ENCODE data around the gene TCF25.
"Not testable (repeated sequence)": the region's sequence is repeated elsewhere in the genome, so short reads cannot be mapped to it uniquely, and the experiment has no call there.

The TCF25 gene, protein sequence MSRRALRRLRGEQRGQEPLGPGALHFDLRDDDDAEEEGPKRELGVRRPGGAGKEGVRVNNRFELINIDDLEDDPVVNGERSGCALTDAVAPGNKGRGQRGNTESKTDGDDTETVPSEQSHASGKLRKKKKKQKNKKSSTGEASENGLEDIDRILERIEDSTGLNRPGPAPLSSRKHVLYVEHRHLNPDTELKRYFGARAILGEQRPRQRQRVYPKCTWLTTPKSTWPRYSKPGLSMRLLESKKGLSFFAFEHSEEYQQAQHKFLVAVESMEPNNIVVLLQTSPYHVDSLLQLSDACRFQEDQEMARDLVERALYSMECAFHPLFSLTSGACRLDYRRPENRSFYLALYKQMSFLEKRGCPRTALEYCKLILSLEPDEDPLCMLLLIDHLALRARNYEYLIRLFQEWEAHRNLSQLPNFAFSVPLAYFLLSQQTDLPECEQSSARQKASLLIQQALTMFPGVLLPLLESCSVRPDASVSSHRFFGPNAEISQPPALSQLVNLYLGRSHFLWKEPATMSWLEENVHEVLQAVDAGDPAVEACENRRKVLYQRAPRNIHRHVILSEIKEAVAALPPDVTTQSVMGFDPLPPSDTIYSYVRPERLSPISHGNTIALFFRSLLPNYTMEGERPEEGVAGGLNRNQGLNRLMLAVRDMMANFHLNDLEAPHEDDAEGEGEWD

DNA sequence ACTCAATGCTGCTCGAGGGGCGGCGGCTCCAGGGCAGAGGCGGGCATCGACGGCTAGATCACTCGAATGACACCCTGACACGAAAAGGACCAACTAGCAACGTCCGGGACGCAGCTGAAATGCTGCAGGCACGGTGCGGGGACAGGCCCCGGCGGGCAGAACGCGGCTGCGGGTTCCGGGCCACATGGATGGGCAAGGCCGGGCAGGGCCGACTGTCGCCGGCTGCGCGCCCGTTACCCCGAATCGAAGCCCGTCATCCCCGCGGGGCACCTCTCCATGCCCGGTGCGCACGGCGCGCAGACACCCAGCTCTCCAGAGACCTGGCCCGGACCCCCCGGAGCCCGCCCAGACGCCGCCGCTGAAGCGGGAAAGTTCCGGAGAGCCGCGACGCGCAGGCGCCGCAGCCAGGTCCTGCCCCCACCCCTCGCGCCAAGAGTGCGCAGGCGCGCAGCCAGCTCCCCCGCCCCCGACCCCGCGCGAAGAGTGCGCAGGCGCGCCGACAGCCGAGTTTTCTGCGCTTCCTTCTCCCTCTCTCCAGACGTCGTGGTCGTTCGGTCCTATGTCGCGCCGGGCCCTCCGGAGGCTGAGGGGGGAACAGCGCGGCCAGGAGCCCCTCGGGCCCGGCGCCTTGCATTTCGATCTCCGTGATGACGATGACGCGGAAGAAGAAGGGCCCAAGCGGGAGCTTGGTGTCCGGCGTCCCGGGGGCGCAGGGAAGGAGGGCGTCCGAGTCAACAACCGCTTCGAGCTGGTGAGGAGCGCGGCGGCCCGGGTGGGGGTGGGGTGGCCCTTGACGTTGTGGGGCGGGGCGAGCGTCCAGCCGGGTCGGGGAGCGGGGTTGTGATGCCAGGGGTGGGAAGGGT is at the start of gene TCF25:
Gene TCF25 (plus strand): TSS at position 484 of the 863 bp plus-strand sequence. CDS start 76 bp downstream, at position 560.
- DNase-seq: peak in 1 of 2 experiments; percentile 59

DNA sequence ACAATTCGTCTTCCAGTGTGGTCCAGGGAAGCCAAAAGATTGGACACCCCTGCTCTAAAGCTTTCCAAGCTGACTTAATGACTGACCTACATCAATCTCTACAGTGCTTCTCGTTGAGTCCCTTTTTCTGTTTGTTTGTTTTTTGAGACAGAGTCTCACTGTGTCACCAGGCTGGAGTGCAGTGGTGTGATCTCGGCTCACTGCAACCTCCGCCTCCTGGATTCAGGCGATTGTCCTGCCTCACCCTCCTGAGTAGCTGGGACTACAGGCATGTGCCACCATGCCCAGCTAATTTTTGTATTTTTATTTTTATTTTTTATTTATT is 49.6 kb upstream of the TCF25 start:
- not testable (repeated sequence) for DNase-seq

DNA sequence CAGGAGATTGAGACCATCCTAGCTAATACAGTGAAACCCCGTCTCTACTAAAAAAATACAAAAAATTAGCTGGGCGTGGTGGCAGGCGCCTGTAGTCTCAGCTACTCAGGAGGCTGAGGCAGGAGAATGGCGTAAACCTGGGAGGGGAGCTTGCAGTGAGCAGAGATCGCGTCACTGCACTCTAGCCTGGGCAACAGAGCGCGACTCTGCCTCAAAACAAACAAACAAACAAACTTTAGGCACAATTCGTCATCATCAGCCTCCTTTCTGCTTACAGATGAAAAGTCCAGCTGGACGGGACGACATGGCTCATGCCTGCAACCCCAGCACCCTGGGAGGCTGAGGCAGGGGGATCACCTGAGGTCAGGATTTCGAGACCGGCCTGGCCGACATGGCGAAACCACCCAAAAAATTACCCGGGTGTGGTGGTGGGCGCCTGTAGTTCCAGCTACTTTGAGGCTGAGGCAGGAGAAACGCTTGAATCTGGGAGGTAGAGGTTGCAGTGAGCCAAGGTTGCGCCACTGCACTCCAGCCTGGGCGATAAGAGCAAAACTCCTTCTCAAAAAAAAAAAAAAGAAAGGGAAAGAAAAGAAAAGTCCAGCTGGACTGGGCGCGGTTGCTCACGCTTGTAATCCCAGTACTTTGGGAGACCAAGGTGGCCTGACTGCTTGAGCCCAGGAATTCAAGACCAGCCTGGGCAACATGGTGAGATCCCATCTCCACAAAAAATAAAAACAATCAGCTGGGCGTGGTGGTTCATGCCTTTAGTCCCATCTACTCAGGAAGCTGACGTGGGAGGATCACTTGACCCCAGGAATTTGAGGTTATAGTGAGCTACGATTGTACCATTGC is 46.6 kb upstream of the TCF25 start:
- DNase-seq: no peak

DNA sequence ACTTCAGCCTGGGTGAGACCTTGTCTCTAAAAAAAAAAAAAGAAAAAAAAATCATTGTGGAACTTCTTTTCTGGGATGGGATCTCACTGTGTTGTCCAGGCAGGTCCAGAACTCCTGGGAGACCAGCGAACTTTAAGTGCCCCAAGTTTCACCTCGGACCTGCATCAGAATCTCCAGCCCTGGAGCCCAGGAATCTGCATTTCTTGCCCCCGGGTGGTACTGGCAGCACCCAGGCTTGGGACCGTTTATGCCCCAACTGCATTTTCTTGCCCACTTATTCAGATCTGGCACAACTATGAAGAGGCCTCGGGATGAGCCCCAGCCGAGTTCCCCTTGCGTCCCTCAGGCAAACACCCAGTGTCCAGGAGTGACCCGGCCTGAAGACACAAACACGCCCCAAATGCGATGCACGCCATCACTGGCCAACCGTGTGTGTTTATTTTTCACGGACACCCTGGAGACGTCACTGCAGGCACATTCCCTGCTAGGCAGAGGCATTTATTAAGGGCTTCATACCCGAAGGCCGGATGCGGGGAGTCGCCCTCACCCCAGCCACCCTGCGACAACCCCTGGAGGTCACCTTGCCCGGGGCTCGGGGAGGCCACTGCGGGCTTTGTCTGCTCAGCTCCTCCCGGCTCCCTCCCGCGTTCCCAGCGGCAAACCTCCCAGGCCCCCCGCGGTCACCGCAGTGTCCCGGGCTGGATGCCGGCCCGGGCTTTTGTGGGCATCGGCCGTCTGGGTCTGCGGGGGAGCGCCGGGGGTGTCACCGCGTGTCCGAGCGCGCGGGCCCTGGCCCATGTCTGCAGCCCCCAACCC is 45.8 kb upstream of the TCF25 start:
- DNase-seq: no peak

DNA sequence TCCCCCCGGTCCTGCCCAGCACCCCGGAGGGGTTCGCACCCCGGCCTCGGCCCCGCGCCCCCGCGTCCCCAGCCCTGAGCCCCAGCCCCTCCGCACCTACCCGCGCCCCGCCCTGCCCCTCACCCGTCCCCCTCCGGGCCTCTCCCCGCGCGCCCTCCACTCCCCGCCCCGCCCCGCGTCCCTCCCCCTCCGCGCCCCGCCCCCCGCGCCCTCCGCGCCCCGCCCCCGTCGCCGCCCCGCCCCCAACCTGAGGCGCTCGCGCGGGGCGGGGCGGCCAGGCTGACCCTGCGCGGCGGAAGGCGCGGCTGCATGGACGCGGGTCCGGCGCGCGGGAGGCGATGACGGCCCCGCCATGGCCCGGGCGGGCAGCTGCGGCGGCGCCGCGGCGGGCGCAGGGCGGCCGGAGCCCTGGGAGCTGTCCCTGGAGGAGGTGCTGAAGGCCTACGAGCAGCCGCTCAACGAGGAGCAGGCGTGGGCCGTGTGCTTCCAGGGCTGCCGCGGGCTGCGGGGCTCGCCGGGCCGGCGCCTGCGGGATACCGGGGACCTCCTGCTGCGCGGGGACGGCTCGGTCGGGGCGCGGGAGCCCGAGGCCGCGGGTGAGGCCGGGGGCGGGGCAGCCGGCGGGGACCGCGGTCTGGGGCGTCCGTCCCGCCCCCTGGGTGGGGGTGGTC is 45.1 kb upstream of the TCF25 start, which contains the start of gene SPIRE2:
Gene SPIRE2 (plus strand): TSS at position 277 of the 671 bp plus-strand sequence. CDS start 76 bp downstream, at position 353.
- DNase-seq: no peak

DNA sequence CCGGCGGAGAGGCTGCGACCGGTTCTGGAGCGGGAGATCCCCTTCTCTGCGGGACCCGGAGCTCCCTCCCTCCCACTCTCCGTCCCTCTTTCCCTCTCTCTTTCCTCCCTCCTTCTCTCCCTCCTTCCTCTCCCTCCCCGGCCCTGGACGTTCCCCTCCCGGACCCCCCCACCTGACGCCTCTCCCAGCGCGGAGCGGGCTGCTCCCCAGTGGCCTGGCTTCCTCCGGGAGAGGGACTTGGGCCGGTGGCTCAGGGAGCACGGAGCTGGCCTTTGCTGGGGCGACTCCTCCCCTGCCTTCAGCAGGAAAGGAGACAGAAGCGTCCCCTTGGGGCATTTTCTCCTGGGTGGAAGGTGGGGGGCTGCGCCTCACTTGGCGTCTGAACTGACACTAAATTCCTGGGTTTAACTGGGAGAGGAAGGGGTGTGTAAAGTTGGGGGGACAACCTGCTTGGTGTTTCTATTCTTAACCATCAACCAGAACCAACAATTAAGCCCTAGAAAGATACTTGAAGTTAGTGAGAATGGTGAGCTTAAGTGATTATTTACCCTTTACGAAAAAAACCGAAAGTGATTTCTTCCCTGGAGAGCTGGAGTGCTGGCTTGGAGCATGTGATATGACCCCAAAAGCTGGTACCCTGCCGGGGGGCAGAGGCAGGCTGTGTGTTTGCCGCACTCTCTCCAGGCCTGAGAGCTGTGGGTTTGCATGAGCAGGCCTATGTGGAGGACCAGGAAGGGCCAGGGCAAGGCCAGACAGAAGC is 44.3 kb upstream of the TCF25 start:
- DNase-seq: no peak

DNA sequence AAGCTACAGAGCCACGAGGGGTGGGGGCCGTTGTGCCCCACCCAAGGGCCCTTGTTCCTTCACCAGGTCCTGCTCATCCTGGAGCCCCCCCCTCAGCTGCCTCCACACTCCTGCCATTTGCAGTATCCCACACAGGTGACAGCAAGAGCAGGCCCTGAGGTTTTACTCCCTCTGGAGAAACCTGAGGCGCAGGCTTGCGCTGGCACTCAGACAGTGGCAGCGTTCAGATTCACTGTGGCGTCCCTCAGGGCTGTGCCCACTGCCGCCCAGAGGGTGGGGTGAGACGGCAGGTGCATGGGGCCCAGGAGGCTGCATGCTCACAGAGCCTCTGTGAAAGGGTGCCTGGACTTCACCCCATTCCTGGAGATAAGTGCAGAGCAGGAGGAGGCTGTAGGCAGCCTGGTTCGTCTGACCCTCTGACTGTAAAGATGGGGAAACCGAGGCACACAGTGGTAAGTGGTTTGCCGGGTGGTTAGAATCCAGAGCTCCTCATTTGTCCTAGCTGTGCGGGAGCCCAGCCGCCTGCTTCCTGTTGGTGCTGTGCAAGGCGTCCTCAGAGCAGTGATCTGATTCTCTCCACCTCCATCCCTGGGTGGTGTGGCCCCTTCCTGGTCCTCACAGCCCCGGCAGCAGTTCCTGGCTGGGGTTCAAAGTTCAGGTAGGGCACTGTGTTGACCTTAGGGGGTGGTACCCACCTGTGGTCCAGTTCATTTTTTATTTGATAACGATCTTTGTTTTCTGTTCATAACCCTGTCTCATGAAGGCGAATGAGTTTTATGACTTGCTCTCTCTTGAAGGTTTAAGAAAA is 43.6 kb upstream of the TCF25 start:
- DNase-seq: no peak

DNA sequence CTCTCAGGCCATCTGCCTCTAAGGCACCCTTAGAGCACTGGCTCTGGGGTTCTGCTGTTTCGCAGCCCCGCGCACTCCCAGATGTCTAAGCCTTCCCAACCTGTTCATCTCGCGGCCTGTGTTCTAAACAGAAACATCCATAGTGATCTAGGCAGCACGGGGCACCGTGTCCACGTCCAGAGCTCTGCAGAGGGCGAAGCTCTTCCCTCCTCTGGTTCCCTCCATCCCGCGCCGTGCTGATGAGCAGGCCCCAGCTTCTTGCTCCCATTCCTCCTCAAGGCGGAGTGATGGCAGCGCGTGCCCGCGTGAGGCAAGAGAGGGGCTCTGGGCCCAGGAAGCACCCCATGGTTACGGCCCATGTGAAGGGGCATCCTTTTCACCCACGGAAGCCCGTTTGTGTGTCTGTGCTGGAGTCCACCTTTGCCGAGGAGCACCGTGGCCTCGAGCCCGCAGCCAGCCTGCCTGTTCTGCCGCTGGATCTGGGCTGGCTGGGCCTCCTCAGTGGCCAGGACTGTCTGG is 41.5 kb upstream of the TCF25 start:
- DNase-seq: no peak

DNA sequence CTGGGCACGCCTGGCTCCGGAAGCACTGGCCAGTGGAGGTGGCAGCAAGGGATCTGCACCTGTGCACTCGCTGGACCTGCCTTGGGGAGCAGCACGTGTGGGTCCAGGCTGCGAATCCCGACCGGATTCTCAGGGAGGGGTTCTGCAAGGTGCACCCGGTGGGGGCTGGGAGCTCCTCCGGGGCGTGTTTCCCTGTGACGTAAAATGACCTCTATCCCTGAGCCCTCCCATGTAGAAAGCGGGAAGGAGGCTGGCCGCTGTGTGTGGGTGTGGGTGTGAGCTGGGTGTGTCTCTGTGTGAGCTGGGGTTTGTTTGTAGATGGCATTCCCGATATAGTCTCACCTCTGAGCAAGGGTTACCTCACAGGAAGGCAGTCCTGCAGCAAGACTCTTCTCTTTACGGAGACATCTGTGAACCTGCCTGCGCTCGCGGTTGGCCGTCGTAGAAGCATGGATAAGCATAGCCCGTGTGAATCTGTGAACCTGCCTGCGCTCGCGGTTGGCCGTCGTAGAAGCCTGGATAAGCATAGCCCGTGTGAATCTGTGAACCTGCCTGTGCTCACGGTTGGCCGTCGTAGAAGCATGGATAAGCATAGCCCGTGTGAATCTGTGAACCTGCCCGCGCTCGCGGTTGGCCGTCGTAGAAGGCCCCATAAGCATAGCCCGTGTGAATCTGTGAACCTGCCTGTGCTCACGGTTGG is 39.6 kb upstream of the TCF25 start:
- DNase-seq: not testable (repeated sequence)

DNA sequence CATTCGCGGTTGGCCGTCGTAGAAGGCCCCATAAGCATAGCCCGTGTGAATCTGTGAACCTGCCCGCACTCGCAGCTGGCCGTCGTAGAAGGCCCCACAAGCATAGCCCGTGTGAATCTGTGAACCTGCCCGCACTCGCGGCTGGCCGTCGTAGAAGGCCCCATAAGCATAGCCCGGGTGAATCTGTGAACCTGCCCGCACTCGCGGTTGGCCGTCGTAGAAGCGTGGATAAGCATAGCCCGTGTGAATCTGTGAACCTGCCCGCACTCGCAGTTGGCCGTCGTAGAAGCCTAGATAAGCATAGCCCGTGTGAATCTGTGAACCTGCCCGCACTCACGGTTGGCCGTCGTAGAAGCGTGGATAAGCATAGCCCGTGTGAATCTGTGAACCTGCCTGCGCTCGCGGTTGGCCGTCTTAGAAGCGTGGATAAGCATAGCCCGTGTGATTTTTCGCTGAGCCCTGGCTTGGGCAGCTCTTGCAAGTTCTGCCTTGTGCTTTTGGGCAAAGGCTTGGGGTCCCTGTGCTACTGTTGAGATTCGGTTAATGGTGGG is 38.5 kb upstream of the TCF25 start:
- not testable (repeated sequence) for DNase-seq

DNA sequence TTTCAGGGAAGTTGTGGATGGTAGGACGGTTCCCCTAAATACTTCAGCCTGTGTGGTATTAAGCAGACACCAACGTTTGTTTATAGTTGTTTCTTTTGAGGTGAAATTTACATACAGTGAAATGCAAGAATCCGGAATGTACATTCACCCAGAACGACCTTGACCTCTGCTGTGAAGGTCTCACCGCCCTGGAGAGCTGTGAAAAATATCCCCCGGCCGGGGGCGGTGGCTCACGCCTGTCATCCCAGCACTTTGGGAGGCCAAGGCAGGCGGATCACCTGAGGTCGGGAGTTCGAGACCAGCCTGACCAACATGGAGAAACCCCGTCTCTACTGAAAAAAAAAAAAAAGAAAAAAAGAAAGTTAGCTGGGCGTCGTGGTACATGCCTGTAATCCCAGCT is 36.9 kb upstream of the TCF25 start:
- DNase-seq: not testable (repeated sequence)

DNA sequence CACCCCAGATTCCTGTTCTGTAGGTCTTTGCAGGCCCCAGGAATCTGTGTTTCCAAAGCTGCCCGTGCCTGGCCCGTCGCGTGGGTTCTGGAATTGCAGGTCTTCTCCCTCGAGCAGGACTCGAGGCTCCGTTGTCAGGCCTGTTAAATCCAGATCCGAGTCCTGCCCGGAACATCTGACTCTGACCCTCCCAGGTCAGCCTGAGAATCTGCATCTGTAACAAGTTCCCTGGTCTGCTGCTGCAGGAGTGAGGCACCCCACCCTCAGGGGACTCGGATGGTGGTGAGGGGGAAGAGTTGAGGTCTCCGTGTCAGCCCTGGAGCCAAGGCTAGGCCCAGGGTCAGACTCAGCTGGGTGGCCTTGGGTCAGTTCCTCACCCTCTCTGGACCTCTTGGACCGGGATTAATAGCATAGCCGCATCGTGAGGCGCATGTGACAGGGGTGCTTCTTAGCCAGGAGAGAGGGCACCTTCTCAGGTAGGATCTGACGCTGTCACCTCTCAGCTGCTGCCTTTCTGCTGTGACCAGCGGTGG is 36.3 kb upstream of the TCF25 start:
- DNase-seq: no peak

DNA sequence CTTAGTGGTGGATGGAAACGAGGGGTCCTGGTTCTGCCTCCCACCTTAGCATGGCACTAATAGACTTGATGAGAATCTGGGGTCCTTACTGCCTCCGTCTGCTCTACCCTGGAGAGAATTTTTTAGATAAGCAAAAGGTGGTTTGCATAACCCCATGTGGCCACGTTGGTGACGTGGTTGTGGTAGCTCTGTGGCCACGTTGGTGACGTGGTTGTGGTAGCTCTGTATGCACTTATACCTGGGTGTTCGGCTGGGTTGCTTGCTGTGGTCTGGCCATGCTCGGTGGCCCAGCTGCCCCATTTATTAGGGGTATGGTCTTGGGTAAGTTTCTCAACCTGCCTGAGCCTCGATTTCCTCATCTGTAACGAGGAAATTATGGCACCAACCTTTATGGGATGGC is 32.1 kb upstream of the TCF25 start:
- no peak for DNase-seq

DNA sequence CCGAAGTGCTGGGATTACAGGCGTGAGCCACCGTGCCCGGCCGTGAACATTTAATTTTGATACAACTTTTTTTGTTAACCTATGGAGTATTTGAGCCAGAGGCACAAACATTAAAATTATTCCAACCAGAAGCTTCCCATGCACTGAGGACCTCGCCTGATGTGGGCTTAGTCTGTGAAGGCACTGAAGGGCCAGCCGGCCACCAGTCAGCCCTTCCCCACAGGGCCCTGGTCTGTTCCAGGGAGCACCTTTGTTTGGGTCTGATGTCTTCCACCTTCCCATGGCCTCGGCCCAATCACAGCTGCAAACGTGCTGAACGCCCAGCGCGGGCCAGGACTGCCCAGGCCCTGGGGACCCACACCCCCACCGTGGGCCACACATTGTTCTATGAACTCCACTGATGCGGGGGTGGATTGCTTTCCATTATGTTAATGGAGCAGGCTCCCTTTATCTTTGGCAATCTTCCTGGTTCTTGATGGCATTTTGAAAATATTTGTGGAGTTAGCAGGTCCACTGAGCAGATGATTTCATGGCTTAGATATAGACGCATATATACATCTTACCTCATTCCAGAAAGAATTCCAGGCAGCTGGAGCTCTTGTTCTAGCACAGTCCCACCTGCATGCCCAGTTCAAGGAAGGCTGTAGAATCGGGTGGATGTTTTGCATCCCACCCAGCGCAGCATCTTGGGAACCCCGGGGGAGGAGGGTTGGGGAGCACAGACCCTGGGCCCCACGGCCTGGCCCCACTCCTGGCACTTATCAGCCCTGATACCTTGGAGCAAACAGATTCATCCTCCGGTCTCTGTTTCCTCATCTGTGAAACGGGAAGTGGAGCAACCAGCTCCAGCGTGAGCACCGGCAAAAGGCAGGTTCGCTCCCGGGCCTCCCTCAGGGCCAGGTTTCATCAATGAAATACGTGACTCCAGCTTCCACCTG is 30.7 kb upstream of the TCF25 start:
- DNase-seq: no peak

DNA sequence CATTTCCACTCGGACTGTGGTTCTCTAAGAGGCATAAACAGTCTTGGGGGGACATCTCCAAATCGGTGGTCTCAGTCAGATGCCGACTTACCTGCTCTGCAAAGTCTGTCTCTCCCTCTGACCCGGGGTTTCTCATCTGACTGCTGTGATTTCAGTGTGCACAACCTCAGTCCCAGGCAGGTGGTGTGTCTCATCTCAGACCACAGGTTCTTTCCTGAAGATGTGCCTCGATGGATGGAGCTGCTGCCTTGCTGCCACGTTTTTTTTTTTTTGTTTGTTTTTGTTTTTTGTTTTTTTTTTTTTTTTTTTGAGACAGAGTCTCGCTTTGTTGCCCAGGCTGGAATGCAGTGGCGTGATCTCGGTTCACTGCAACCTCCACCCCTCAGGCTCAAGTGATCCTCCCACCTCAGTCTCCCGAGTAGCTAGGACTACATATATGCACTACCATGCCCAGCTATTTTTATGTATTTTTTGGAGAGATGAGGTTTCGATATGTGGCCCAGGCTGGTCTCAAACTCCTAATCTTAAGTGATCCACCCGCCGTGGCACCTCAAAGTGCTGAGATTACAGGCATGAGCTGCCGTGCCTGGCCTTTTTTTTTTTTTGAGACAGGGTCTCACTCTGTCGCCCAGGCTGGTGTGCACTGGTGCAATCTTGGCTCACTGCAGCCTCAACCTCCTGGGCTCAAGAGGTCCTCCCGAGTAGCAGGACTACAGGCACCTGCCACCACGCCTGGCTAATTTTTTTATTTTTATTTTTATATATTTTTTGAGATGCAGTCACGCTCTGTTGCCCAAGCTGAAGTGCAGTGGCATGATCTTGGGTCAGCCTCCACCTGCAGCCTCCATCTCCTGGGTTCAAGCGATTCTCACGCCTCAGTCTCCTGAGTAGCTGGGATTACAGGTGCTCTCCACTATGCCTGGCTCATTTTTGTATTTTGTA is 29.7 kb upstream of the TCF25 start:
- no peak for DNase-seq

Measured in cerebellar nuclear complex (tissue), 1 donor.